GM13976 (cell line): ENCODE data around the gene L3MBTL4.

Source experiments
- DNase-seq: peaks from one replicate; pipeline ENCODE4 v3.0.0; 2012; ENCODE audit warnings: low spot score
- in situ Hi-C: fragments of 300-500 bp; cut with MboI; formaldehyde crosslinking; loops from one replicate; pipeline ENCODE4 v1.12.0; 2022; ENCODE audit warnings: low sequenced_read_pairs, mixed read lengths, inconsistent platforms; ENCODE audit not compliant: unreplicated experiment
- TF ChIP-seq, protein P1 (sequence below): IDR thresholded peaks from 2 replicates; pipeline ENCODE4 v1.5.1; 2012; ENCODE audit warnings: borderline replicate concordance, mild to moderate bottlenecking; ENCODE audit not compliant: insufficient read depth; ENCODE audit errors: extremely low read depth, missing control alignments, control extremely low read depth

Gene L3MBTL4

DNA sequence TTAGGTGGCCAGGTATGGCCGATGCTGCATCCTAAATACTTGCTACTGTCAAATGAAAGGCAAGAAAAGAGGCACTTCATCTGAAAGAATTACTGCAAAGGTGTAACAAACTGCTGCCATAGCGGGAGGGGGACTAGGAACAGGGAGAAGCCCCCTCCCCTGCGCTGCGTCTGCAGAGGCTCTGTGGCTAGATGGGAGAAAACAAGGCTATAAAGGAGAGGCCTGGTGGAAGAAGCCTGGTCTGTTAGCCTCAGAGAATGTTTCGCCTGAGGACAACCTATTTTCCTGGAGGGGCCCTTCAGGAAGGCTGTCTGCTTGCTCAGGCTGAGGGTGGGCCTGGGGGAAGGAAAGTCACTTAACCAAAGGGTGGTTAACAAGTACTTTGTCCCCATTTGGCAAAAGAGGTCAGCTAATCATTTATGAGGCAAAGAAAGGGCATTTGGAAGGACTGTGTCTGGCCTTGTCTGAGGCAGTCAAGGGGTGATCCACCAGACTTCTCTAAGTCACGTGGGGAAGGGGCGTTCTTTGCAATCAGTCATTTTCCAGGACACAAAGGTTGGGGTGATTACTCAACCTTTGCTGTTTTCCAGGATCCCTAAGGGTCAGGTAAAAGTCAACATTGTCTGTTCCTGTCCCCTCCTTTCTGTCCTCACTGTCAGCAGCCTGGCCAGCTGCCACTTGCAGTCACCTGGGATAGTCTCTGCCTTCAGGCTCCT lies 416.4 kb downstream of the L3MBTL4 start:
- TF ChIP-seq, protein P1, sequence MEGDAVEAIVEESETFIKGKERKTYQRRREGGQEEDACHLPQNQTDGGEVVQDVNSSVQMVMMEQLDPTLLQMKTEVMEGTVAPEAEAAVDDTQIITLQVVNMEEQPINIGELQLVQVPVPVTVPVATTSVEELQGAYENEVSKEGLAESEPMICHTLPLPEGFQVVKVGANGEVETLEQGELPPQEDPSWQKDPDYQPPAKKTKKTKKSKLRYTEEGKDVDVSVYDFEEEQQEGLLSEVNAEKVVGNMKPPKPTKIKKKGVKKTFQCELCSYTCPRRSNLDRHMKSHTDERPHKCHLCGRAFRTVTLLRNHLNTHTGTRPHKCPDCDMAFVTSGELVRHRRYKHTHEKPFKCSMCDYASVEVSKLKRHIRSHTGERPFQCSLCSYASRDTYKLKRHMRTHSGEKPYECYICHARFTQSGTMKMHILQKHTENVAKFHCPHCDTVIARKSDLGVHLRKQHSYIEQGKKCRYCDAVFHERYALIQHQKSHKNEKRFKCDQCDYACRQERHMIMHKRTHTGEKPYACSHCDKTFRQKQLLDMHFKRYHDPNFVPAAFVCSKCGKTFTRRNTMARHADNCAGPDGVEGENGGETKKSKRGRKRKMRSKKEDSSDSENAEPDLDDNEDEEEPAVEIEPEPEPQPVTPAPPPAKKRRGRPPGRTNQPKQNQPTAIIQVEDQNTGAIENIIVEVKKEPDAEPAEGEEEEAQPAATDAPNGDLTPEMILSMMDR, result no peak
- in situ Hi-C loops, result no loop called here
- DNase-seq, result no peak

DNA sequence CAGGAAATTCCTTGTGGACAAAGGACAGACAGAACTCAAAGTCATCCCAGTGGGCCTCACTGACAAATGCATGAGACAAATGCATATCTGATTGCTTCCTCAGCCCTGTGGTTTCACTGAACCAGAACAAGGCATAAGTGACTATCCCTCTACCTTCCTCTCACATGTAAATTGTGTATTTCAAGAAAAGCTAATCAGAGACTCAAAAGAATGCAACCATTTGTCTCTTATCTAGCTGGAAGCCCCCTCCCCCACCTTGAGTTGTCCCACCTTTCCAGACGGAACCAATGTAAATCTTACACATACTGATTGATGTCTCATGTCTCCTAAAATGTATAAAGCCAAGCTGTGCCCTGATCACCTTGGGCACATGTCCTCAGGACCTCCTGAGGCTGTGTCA lies 417.4 kb downstream of the L3MBTL4 start:
- DNase-seq, result no peak
- TF ChIP-seq, protein P1, result no peak
- in situ Hi-C loops, result no loop called here

DNA sequence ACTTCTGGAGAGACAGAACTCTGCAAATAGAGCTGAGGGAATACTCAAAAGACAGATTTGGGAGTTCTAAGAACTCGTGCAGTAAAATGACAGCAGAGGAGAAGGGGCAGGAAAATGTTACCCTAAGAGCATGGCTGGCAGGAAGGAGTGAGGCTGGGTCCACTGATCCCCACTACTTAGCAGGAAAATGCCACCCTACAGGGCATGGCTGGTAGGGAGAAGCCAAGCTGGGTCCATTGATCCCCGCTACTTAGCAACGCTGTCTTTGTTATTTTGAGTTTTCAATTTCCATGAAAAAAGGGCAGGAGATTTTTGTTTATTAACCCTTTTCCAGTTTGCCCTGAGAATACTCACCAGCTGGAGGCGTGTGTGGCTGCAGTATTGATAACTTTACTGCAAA lies 419.1 kb downstream of the L3MBTL4 start:
- no peak for DNase-seq
- TF ChIP-seq, protein P1, result no peak
- in situ Hi-C loops, result no loop called here

DNA sequence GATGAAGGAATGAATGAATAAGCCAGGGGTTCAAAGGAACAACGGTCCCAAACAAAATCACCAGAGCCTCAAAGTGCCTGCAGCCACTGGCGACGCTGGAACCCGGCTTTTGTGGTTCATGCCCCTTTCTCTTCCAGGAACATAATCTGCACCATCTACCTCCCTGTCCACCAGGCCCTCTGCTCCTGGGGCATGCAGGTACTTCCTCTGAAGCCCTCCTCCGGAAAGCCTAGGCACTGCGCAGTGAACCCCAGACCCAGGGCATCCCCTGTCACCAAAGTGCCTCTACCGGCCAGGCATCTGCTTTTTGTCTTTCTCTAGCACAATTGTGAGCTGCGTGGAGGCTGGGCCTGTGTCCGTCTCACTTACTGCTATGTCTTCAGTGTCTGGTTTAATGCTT lies 420.8 kb downstream of the L3MBTL4 start:
- in situ Hi-C loops, result no loop called here
- no peak for DNase-seq
- TF ChIP-seq, protein P1, result no peak

DNA sequence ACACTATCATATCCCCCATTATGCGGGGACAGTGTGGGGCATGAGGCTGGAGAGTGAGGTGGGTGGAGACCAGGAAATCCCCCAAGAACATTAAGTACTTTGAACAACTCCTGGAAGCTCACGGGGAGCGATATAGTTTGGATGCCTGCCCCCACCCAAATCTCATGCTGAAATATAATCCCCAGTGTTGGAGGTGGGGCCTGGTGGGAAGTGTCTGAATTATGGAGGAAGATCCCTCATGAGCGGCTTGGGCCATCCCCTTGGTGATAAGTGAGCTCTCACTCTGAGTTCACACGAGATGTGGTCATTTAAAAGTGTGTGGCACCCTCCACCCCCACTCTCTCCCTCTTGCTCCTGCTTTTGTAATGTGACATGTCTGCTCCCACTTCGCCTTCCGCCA lies 422.3 kb downstream of the L3MBTL4 start:
- in situ Hi-C loops, result no loop called here
- TF ChIP-seq, protein P1, result no peak
- no peak for DNase-seq

DNA sequence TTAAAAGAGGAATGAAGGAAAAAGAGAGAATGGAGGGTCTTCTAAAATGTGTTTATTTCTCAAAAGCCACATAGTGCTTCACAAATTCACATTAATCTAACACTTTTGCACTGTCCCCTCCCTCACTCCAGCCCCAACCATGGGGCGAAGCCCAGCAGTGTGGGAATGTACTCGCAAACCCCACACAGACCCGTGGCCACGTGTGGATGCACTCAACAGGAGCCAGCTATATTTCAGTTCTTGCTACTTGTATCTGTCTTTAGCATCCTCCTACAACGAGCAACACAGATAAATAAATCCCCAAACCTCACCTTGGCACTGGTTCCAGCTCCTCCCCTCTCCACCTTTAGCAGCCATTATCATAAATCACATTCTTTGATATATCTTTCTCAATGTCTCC lies 427.5 kb downstream of the L3MBTL4 start:
- in situ Hi-C loops, result no loop called here
- no peak for DNase-seq
- TF ChIP-seq, protein P1, result no peak
